PC-9 (cell line): ENCODE data around the gene KIF26B.

Experiments
- EZH2 ChIP-seq: fragments of 200-600 bp; sonication (generic); IDR thresholded peaks from 2 replicates; pipeline ENCODE4 v1.8.0; 2017; ENCODE audit warnings: antibody characterized with exemption, low read depth
- TF ChIP-seq, protein P1 (sequence below): fragments of 200-600 bp; sonication (generic); conservative IDR thresholded peaks from 2 replicates; pipeline ENCODE4 v1.6.1; 2017; ENCODE audit warnings: mixed run types, antibody characterized with exemption, mild to moderate bottlenecking, moderate library complexity

DNA sequence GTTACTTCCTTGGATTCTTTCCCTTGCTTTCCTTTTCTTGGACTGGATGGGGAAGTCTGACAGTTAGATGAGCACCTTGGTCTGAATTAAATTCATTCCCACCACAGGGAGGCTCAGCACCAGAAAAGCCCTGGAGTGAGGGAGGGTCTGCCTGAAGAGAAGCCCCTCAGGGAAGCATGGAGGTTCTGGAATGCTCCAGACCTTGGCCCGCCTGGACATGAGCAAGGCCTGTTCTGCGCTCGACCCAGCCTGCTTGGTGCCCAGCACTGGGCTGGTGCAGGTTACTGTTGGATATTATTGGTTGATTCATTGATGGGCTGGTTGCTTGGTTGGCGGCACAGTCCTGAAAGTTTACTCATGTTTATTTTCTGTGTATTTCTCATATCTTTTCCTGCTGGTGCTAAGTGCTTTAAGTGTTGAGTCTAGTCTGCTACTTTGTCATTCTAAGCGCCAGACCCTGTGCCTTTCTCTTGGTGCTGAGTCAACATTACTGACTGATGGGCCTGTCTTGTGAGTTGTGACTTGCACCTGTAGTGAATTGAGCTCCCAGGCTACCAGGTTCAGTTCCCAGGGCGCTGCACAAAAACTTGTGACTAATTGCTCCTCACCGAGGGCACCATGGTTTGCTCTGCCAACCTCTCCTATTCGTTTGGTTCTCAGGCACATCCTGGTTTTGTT, 538.5 kb downstream of the KIF26B start:
- TF ChIP-seq, protein P1, sequence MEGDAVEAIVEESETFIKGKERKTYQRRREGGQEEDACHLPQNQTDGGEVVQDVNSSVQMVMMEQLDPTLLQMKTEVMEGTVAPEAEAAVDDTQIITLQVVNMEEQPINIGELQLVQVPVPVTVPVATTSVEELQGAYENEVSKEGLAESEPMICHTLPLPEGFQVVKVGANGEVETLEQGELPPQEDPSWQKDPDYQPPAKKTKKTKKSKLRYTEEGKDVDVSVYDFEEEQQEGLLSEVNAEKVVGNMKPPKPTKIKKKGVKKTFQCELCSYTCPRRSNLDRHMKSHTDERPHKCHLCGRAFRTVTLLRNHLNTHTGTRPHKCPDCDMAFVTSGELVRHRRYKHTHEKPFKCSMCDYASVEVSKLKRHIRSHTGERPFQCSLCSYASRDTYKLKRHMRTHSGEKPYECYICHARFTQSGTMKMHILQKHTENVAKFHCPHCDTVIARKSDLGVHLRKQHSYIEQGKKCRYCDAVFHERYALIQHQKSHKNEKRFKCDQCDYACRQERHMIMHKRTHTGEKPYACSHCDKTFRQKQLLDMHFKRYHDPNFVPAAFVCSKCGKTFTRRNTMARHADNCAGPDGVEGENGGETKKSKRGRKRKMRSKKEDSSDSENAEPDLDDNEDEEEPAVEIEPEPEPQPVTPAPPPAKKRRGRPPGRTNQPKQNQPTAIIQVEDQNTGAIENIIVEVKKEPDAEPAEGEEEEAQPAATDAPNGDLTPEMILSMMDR, result no peak
- TF ChIP-seq EZH2, result no peak
